Measurements from ENCODE around the gene BUB1B. TPM values are rescaled to one million over a fixed set of nuclear protein-coding genes. Genes with fewer than 3 reads are reported as not detected.
A peak's percentile ranks its signal among the peaks of the same experiment; 100 is the strongest.

BUB1B gene
- polyA plus RNA-seq, 1 donor (not counting 4 experiments of a cell fraction or from before 2014, with no cell fraction given) = 19.7 TPM

DNA sequence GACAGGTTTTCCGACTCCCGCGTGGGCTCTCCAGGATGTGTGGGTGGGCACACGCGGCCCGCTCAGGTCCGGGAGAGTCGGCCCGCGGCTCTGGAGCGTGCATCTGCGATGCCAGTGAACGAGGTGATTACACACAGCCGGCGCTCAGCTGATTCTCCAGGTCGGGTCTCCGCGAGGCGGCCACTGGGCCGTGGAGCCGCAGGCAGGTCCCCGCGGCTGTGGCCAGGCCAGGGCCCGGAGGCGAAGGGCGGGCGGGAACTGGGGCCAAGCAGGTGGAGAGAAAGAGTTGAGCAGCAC lies 91.2 kb downstream of the BUB1B start:
- Histone ChIP-seq H3K27me3 (ENCODE audit: control insufficient read depth, extremely low read depth, insufficient read depth, low read length) (no peaks in the 10 kb centered on the region), H3K4me3 (ENCODE audit: control insufficient read depth in 2 of 3, extremely low read depth in 1 of 3, insufficient read depth in 2 of 3, low read depth in 1 of 3, low read length in 3 of 3) (no peak overlapping the region)
- DNase-seq (ENCODE audit: low read depth, low spot score) = no peak

DNA sequence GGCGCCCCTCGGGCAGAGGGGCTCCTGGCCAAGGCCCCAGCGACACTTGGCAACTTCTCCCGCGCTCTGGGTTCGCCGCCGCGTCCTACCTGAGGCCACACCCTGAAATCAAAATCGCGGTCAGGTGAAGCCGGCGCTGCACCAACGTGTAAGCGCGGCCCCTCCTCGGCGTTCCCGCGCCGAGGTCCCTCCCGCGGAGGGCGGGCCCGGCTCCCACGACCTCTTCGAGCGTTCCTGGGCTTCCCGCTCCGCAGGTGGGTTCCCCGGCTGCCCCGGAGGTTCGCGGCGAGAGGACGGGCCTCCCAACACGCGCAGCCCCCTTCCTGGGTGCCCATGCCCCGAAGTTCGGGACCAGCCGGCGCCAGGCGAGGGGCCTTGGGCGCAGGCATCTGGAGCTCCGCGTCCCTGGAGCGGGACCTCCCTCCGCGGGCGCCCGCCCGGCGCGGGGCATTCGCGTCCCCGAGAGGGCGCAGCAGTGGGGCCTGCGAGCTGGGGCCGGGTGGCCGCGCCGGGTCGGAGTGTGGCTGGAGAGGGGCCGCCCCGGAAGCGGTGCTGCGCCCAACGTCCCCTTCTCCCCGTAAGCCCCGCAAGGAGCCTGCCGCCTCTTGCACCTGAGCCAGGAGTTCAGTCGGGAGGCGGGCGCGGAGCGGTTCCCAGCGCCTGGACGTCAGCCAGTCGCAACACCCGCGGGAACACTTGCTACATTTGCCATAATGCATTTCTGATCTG lies 91.7 kb downstream of the BUB1B start:
- DNase-seq (ENCODE audit: low read depth, low spot score) = no peak
- H3K4me3 ChIP-seq (ENCODE audit: control insufficient read depth in 2 of 3, extremely low read depth in 1 of 3, insufficient read depth in 2 of 3, low read depth in 1 of 3, low read length in 3 of 3) = peak overlapping the region in 2 of 3 experiments; percentile 20 to 56
- no peak overlapping the region for H3K27ac ChIP-seq (ENCODE audit: control insufficient read depth, insufficient read depth, low read length)
- peak overlapping the region; percentile 34 for H3K9ac ChIP-seq (ENCODE audit: control insufficient read depth, extremely low read depth, insufficient read depth, low read length)
- no peaks in the 10 kb centered on the region for H3K9me3 ChIP-seq (ENCODE audit: control insufficient read depth, low read depth, low read length)
- H2AFZ ChIP-seq (ENCODE audit: control insufficient read depth, low read length) = no peak overlapping the region
- peaks cover 21 to 22% of the 10 kb centered on the region in 2 experiments for H3K36me3 ChIP-seq (ENCODE audit: control insufficient read depth in 2 of 2, extremely low read depth in 1 of 2, insufficient read depth in 2 of 2, low read length in 2 of 2)
- H3K27me3 ChIP-seq (ENCODE audit: control insufficient read depth, extremely low read depth, insufficient read depth, low read length) = no peaks in the 10 kb centered on the region
- H3K79me2 ChIP-seq (ENCODE audit: control insufficient read depth, insufficient read depth, low read length) = peaks cover 6% of the 10 kb centered on the region
- dilution Hi-C loops (cut with MboI; ENCODE audit: extremely low pct_ligation_motif_present, low sequenced_read_pairs) = no loop called here
- no peaks in the 10 kb centered on the region for H3K9me1 ChIP-seq (ENCODE audit: control insufficient read depth, extremely low read depth, insufficient read depth, low read length)
- peaks cover 4% of the 10 kb centered on the region for H4K20me1 ChIP-seq (ENCODE audit: control insufficient read depth, extremely low read depth, insufficient read depth, low read length)
- no peak for TF ChIP-seq EZH2 (IDR thresholded peaks at IDR 0.05; ENCODE audit: low read length)
- TF ChIP-seq, protein P1, sequence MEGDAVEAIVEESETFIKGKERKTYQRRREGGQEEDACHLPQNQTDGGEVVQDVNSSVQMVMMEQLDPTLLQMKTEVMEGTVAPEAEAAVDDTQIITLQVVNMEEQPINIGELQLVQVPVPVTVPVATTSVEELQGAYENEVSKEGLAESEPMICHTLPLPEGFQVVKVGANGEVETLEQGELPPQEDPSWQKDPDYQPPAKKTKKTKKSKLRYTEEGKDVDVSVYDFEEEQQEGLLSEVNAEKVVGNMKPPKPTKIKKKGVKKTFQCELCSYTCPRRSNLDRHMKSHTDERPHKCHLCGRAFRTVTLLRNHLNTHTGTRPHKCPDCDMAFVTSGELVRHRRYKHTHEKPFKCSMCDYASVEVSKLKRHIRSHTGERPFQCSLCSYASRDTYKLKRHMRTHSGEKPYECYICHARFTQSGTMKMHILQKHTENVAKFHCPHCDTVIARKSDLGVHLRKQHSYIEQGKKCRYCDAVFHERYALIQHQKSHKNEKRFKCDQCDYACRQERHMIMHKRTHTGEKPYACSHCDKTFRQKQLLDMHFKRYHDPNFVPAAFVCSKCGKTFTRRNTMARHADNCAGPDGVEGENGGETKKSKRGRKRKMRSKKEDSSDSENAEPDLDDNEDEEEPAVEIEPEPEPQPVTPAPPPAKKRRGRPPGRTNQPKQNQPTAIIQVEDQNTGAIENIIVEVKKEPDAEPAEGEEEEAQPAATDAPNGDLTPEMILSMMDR (optimal IDR thresholded peaks at IDR 0.05 in 1 of 3, IDR thresholded peaks at IDR 0.05 in 1 of 3, conservative IDR thresholded peaks at IDR 0.05 in 1 of 3; ENCODE audit: extremely low read depth in 1 of 3, insufficient read depth in 2 of 3, low read length in 3 of 3) = no peak
- H3K4me2 ChIP-seq (ENCODE audit: control insufficient read depth, extremely low read depth, insufficient read depth, low read depth, low read length) = peak overlapping the region; percentile 62
- FAIRE-seq = no peak
- H3K4me1 ChIP-seq (ENCODE audit: control insufficient read depth, extremely low read depth, insufficient read depth, low read length) = peaks cover 43% of the 10 kb centered on the region

More for the DNA sequence above, 91.2 kb downstream of the BUB1B start:
- FAIRE-seq = no peak
- no peaks in the 10 kb centered on the region for H3K9me1 ChIP-seq (ENCODE audit: control insufficient read depth, extremely low read depth, insufficient read depth, low read length)
- H3K27ac ChIP-seq (ENCODE audit: control insufficient read depth, insufficient read depth, low read length) = no peak overlapping the region
- dilution Hi-C loops (cut with MboI; ENCODE audit: extremely low pct_ligation_motif_present, low sequenced_read_pairs) = no loop called here
- H3K9ac ChIP-seq (ENCODE audit: control insufficient read depth, extremely low read depth, insufficient read depth, low read length) = no peak overlapping the region
- H2AFZ ChIP-seq (ENCODE audit: control insufficient read depth, low read length) = no peak overlapping the region
- peaks cover 20 to 22% of the 10 kb centered on the region in 2 experiments for H3K36me3 ChIP-seq (ENCODE audit: control insufficient read depth in 2 of 2, extremely low read depth in 1 of 2, insufficient read depth in 2 of 2, low read length in 2 of 2)
- peaks cover 41% of the 10 kb centered on the region for H3K4me1 ChIP-seq (ENCODE audit: control insufficient read depth, extremely low read depth, insufficient read depth, low read length)
- peaks cover 3% of the 10 kb centered on the region for H3K79me2 ChIP-seq (ENCODE audit: control insufficient read depth, insufficient read depth, low read length)
- peak; percentile 33 for TF ChIP-seq EZH2 (IDR thresholded peaks at IDR 0.05; ENCODE audit: low read length)
- TF ChIP-seq, protein P1 (optimal IDR thresholded peaks at IDR 0.05 in 1 of 3, IDR thresholded peaks at IDR 0.05 in 1 of 3, conservative IDR thresholded peaks at IDR 0.05 in 1 of 3; ENCODE audit: extremely low read depth in 1 of 3, insufficient read depth in 2 of 3, low read length in 3 of 3) = no peak
- H3K4me2 ChIP-seq (ENCODE audit: control insufficient read depth, extremely low read depth, insufficient read depth, low read depth, low read length) = peak overlapping the region; percentile 62
- H3K9me3 ChIP-seq (ENCODE audit: control insufficient read depth, low read depth, low read length) = no peaks in the 10 kb centered on the region
- peaks cover 4% of the 10 kb centered on the region for H4K20me1 ChIP-seq (ENCODE audit: control insufficient read depth, extremely low read depth, insufficient read depth, low read length)

All from keratinocyte (primary cell).